ENCODE results near the gene KCNF1.

Gene KCNF1, protein sequence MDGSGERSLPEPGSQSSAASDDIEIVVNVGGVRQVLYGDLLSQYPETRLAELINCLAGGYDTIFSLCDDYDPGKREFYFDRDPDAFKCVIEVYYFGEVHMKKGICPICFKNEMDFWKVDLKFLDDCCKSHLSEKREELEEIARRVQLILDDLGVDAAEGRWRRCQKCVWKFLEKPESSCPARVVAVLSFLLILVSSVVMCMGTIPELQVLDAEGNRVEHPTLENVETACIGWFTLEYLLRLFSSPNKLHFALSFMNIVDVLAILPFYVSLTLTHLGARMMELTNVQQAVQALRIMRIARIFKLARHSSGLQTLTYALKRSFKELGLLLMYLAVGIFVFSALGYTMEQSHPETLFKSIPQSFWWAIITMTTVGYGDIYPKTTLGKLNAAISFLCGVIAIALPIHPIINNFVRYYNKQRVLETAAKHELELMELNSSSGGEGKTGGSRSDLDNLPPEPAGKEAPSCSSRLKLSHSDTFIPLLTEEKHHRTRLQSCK

DNA sequence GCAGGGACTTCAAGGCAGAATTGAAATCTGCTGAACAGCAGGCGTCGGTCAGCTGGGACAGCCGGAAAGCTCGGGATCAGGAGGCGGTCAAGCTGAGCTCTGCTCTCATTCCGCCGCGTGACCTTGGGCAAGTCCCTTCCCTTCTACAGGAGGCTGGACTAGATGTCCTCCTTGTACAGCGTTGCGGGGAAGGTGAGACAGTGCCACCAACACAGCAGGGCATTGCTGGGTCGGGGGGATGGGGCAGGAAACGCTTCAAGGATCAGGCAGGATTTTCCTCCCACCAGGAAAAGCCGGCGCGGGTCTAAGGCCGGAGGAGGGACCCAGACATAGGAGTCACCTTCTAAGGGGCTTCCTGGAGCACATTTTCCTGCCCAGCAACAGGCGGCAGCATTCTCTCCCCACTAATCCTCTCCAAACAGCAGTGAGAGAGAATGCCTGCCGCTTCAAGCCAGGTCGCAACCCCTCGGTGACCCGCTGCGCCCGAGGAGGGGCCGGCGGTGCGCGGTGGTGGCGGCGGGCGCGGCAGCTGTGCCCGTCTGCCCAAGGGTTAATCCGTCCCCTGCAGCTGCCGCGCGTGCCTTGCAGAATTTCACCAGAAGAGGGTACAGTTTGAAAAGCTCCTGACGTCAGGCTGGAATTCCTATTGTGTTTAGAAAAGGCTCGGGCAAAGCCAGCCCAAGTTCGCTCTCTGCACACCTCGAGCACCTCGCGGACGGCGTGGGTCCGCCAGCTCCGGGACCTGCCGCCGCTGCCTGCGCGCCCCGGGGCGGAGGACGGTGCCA, at the start of gene KCNF1:
Gene KCNF1, plus strand, starts transcription at position 644 of the 785 bp plus-strand sequence. CDS start 493 bp downstream, outside the sequence.
- no peak for DNase-seq

GRCh38 chr2:10862330-10862729, 49.4 kb upstream of the KCNF1 start:
- DNase-seq, result no peak

DNA sequence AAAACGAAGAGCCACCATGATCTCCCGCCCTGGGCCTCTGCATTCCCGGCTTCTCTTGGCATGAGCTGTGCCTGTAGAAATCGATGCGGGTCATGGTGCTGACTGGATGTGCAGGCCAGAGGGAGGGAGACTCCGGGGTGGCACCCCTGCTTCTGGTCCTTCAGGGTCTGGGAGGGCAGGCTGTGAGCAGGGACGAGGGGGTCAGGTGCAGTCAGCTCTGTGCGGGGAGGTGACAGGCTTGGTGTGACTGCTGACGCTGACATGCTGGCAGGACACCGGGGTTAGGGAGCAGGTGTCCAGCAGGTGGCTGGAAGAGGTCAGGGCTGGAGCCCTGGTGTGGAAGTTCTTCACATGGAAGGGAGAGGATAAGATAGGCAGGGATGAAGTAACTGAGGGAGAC, 48.7 kb upstream of the KCNF1 start:
- no peak for DNase-seq

DNA sequence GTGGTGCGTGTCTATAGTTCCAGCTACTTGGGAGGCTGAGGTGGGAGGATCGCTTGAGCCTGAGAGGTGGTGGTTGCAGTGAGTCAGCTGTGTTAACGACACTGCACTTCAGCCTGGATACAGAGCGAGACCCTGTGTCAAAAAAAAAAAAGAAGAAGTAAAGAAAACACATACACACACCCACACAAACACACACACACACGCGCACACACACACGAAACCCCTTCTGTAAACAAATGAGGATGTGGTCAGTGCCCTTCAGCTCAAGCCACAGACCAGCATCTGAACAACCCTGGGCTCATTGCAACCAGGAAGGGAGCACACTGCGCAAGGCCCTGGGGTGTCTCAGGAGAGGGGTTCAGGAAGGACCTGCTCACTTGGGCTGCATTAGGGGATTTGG, 47.9 kb upstream of the KCNF1 start:
- peak; percentile 5 to 42 for DNase-seq

GRCh38 chr2:10864251-10864650, 47.5 kb upstream of the KCNF1 start:
- DNase-seq, result no peak

- DNase-seq, result no peak
Measured at GRCh38 chr2:10864861-10865636, 46.7 kb upstream of the KCNF1 start.

DNA sequence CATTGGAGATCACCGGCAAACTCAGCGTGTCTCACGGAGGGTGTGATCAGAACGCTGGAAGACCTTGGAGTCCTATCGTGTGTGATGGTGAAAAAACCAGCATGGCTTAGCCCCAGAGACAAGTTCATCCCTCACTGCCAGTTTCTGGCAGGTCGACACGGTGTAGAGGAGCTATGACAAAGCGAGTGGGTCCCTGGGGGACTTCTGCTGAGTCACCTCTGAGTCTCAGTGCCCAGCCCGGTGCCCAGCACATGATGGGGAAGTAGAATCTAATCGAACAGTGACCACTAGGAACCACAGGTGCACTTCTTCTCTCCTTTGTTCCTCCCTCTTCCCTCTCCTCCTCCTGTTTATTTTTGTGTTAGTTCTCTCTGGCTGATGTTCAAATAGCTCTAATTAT, 45.9 kb upstream of the KCNF1 start:
- no peak for DNase-seq

DNA sequence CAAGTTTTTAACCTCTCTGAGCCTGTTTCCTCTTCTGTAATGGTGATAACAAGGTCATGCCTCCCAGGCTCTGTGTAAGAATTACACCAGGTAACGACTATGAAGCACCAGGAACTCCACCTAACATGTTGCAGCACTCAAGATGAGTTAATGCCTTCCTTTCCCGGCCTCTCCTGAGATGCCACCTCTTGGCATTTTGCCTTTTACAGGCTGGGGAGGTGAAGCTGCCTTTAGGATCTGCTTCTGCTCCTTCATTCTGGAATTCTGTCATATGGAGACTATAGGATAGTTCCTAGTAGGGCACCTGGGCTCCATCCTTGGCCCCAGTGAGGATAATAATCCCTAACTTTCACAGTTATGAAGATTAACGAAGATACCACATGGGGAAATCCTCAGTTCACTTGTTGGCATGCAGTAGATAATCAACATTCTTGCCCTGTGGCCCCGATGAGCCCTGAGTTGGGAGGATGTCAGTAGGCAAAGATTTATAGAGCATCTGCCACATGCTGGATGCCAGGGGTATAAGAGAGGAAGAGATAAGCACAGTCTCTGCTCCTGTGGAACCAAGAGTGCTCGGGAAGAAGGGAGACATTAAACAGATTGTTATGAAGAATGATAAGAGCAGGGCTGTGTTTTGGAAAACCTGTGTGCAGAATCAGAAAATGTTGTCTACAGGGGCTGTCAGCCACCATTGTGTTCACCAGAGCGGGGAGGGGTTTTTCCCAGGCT, 43.9 kb upstream of the KCNF1 start:
- no peak for DNase-seq

- DNase-seq, result no peak
Measured at GRCh38 chr2:10868465-10869314, 43.0 kb upstream of the KCNF1 start.

GRCh38 chr2:10871978-10872377, 39.8 kb upstream of the KCNF1 start:
- DNase-seq, result no peak

GRCh38 chr2:10873171-10873570, 38.6 kb upstream of the KCNF1 start:
- no peak for DNase-seq

DNA sequence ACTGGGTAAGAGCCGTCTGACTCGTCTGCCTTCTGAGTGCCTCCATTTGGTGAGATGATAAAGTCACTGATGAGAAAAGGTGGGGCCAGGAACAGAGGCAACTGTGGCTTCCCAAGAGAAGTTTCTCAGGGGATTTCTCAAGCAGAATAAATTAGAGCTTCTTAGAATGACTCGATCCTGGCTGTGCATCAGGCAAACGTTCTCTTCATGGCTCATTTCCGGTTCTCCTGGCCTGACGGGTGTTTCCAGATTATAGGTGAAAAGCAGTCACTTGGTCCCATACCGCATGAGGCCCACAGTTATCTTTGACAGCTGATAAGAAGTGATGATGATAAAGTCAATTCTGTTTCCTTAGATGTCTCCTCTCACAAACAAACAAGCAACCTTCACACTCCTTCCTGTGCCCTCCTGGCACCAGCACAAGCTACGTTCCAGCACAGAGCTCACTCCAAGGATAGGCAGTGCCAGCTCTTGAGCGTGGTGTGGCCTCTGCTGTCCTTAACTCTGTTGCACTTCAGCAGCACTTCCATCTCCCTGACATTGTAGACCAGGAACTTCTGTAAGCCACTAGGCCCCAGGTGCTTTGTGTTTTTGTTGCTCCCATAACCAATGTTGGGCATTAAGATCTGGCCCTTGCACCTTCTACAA, 37.8 kb upstream of the KCNF1 start:
- no peak for DNase-seq

DNA sequence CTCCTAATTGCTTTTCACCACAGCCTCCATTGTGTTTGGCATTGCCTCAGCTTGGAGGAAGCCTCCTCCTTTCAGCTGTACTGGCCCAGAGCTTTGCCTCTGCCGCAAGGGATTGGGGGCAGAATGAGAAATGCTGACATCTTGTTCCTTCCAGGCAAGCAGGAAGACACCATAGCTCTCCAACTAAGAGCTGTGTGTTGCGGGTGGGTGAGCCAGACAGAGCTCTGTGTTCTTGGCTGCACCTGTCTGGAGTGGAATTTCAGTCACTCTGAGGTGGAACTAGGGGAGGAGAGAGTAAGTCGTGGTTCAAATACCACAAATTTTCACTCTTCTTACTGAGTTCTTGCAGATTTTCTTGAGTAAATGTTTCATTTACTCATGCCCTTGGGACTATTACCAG, 36.6 kb upstream of the KCNF1 start:
- no peak for DNase-seq

- no peak for DNase-seq
Measured at GRCh38 chr2:10876394-10876793, 35.3 kb upstream of the KCNF1 start.

DNA sequence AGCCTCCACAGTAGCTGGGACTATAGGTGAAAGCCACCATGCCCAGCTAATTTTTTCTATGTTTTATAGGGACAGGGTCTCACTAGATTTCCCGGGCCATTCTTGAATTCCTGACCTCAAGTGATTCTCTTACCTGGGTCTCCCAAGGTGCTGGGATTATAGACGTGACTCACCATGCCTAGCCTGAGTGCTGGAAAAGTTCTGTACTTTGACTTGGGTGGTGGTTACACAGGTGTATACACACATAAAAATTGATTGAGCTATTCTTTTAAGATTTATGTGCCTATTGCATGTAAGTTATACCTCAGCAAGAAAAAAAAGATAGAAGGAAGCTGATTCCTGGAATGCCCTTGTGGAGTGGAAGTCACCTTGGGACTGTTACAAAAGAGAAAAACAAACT, 34.8 kb upstream of the KCNF1 start:
- DNase-seq, result no peak

- DNase-seq, result no peak
Measured at GRCh38 chr2:10877651-10878111, 34.1 kb upstream of the KCNF1 start.

DNA sequence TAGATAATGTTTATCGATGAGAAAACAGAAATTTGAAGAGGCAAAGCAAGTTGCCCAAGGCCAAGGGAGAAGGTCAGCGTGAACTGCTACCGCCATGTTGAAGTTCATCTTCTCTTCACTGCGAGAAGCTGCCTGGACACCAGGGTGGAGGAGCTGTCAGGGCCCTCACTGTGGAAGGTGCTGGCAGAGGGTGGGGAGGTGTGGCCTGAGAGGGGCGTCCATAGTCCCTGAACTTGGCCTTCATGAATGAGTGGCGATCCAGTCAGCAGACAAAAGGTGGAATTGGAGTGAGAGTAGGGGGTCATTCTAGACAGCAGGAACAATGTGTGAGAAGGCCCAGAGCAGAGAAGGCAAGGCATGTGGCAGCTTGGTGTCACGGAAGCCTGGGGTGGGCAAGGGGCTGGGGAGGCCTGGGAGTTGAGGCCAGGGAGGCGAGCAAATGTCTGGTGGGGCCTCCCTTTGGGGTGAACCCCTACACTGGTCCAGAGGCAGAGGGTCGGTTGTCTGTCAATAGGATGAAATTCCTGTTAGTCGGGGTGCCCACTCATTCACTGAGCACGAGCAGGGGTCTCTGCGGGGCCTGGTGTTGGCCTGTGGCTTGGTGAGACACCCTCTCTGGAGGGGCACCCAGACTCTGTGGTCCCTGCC, 33.3 kb upstream of the KCNF1 start:
- DNase-seq, result no peak

DNA sequence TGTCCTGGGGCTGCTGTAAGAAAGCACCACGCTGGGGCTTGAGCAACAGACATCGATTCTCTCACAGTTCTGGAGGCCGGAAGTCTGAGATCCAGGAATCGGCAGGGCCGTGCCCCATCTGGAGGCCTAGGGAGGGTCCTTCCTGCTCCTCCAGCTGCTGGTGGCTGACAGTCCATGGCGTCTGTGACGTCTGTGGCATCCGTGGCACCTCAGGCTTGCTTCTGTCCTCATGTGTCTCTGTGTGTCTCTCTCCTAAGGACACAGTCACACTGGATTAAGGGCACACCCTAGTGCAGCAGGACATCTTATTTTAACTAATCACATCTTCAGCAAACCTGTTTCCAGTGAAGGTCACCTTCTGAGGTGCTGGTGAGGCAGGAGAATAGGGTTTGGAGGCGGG, 32.6 kb upstream of the KCNF1 start:
- DNase-seq, result no peak

GRCh38 chr2:10879624-10880585, 31.8 kb upstream of the KCNF1 start:
- DNase-seq, result no peak

Measured in bone marrow (tissue), 2 donors.